Subcutaneous adipose tissue (tissue), 4 donors: ENCODE measurements around the gene SUGCT. TPM values are rescaled to one million over a fixed set of nuclear protein-coding genes. Genes with fewer than 3 reads are reported as not detected.

Source experiments
- total RNA-seq, 4 donors: library from RNA; depleted of rRNA; stranded (reverse); fragments of >200 nt; gene quantifications; one replicate each; pipeline ENCODE4 v1.1.0, GENCODE V29; 2016
- TF ChIP-seq, protein P1 (sequence below): fragments of 450-650 bp; IDR thresholded peaks from one replicate; pipeline ENCODE4 v1.5.1; 2016; ENCODE audit warnings: low read depth, mild to moderate bottlenecking, control low read depth, antibody characterized with exemption, moderate library complexity

The SUGCT gene
- total RNA-seq, 4 donors from 2014 or later, result 1.1 to 3.1 (median 1.8) TPM

DNA sequence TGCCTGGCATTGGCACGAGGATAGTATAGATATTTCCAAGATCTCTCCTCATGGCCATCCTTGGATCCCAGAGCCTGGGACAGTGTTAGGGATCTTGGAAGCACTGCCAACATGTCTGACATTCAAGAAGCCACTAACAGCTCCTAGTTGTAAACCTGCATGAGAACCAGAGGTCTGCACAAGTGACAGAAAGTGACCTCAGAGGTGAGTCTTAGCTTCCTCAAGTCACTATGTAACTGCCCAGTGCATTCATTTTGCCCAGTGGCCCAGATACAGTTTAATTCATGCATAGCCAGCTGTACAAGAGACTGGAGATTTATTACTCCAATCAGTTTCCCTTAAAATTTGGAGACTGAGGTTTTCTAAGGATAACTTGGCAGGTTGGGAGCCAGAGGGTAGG lies 16.7 kb downstream of the SUGCT start:
- TF ChIP-seq, protein P1, sequence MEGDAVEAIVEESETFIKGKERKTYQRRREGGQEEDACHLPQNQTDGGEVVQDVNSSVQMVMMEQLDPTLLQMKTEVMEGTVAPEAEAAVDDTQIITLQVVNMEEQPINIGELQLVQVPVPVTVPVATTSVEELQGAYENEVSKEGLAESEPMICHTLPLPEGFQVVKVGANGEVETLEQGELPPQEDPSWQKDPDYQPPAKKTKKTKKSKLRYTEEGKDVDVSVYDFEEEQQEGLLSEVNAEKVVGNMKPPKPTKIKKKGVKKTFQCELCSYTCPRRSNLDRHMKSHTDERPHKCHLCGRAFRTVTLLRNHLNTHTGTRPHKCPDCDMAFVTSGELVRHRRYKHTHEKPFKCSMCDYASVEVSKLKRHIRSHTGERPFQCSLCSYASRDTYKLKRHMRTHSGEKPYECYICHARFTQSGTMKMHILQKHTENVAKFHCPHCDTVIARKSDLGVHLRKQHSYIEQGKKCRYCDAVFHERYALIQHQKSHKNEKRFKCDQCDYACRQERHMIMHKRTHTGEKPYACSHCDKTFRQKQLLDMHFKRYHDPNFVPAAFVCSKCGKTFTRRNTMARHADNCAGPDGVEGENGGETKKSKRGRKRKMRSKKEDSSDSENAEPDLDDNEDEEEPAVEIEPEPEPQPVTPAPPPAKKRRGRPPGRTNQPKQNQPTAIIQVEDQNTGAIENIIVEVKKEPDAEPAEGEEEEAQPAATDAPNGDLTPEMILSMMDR, result no peak

DNA sequence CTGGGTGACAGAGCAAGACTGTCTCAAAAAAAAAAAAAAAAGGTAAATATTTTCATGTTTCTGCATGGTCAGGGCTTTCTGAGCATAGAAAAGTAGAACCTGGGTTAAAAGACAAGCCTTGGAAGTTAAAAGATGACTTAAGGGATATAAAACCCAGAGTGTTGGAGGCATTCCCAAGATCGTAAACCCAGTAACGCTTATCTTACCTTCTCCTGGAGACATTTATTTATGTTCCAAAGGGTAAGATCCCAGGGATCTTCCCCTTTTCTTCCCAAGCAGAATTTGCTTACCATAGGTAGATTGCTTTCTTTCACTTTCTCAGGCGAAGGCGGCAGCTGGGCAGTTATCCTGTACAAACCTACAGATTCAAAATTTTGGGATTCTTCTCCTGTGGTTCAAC lies 22.2 kb downstream of the SUGCT start:
- TF ChIP-seq, protein P1, result no peak

DNA sequence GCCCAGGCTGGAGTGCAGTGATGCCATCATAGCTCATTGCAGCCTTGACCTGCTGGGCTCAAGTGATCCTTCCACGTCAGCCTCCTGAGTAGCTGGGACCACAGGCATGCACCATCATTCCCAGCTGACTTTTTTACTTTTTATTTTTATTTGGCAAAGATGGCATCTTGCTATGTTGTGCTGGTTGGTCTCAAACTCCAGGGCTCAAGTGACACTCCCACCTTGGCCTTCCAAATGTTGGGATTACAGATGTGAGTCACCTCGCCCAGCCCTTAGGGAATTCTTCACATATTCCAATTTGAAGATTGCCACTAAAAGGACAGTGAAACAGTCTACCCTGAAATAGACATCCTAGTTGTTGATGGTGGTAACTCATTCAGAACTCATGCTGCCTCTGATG lies 27.7 kb downstream of the SUGCT start:
- TF ChIP-seq, protein P1, result no peak

DNA sequence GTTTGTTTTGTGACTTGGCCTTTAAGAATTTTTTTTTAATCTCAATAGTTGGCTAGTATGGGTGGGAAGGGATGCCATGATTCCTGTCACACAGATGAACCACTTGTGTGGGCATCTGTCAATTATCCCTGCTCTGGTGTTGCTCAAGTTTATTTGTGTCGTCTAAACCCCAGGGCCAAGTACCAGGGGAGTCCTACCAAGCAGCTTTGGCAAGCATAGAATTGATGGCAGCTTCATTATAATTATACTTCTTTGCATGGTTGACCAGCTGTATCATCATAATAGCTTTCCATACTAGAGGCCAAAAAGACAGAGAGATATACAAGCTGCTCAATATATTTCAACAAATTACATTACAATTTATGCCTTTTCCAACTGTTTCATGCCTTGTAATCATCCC lies 30.4 kb downstream of the SUGCT start:
- TF ChIP-seq, protein P1, result no peak

DNA sequence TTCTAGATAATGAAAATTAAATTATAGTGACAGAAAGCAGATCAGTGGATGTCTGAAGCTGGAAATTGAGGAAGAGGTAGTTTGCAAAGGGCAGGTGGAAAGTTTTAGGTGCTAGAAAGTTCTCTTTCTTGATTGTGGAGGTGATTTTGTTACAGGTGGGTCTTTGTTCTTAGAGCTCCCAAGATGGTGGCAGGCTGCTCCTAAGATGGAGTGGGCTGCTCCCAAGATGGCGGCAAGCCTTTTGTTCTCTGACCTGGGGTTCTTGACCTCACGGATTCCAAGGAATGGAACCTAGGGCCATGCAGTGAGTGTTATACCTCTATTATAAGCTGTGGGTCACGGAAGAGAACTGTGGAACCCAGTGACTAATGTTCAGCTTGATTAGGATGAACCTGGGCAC lies 32.5 kb downstream of the SUGCT start:
- TF ChIP-seq, protein P1, result no peak

DNA sequence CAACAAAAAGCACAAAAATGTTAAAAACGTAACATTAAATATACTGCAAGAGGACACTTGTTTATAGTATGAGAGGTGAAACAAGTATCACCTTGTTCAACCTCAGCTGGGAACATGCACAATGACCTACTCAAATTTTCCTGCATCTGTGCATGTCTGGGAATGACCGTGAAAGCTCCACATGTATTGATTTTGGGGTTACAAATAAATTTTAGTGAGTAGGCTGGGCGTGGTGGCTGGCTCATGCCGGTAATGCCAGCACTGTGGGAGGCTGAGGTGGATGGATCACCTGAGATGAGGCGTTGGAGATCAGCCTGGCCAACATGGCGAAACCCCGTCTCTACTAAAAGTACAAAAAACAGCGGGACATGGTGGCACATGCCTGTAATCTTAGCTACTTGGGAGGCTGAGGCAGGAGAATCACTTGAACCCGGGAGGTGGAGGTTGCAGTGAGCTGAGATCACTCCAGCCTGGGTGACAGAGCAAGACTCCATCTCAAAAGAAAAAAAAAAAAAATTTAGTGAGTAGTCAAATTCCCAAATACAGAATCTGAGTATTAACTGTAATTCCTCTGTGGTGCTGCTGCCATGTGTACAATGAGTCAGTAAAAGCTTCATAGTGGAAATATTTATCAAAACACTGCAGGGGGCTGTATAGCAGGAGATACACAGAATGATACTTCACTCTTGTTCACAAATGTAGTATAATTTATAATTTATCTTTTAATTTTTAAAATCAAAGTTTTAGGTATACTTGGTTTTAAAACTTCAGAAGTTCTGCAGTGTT lies 41.1 kb downstream of the SUGCT start:
- TF ChIP-seq, protein P1, result no peak

DNA sequence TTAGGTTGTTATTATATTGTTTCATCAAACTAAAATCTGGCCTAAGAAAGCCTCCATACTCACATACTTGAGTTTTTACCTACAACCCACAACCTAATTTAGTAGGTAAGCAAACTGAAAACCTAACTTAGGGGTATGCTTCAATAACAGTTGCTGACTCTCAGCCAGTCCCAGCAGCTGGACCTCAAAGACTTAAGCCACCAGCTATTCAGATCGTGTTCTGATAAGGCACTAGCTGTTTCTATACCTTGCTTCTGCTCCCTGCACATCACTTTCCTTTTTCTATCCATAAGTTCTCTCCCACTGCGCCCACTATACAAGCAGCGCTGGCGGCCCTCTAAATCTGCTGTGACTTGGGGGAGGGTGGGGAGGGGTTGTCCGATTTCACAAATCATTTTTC lies 42.3 kb downstream of the SUGCT start:
- TF ChIP-seq, protein P1, result no peak
